Activated CD4-positive, alpha-beta memory T cell treated with anti-CD3 and anti-CD28 coated beads for 36 hours (primary cell): ENCODE results near the gene SEC16A. TPM values are rescaled to one million over a fixed set of nuclear protein-coding genes. Genes with fewer than 3 reads are reported as not detected.

Source experiments
- CTCF ChIA-PET: fragments of 350-600 bp; sonication (Branson Sonifier 250); formaldehyde crosslinking; loops from one replicate; lab custom pipeline; 2021; ENCODE audit warnings: antibody characterized with exemption, inconsistent platforms; lab: Charles Lee
- POLR2A ChIA-PET: fragments of 350-600 bp; sonication (Branson Sonifier 250); formaldehyde crosslinking; loops from one replicate; lab custom pipeline; 2021; ENCODE audit warnings: antibody characterized with exemption; lab: Charles Lee
- DNase-seq: peaks from one replicate; pipeline ENCODE4 v3.0.0-alpha.2; 2020
- H3K27ac Mint-ChIP-seq: one replicate; pipeline ENCODE4 v1.8.0; 2021; ENCODE audit warnings: mixed read lengths
- H3K27me3 Mint-ChIP-seq: one replicate; pipeline ENCODE4 v1.8.0; 2021; ENCODE audit warnings: mixed read lengths
- H3K36me3 Mint-ChIP-seq: one replicate; pipeline ENCODE4 v1.8.0; 2021; ENCODE audit warnings: mixed read lengths
- H3K4me1 Mint-ChIP-seq: one replicate; pipeline ENCODE4 v1.8.0; 2021; ENCODE audit warnings: low read depth, mixed read lengths
- H3K4me3 Mint-ChIP-seq: one replicate; pipeline ENCODE4 v1.8.0; 2021; ENCODE audit warnings: mild to moderate bottlenecking, mixed read lengths
- H3K9me3 Mint-ChIP-seq: one replicate; pipeline ENCODE4 v1.8.0; 2021; ENCODE audit warnings: mixed read lengths
- intact Hi-C: fragments of 100-400 bp; cut with micrococcal nuclease; formaldehyde crosslinking; loops from one replicate; pipeline ENCODE4 v1.15.1; 2023
- total RNA-seq, 2 experiments: library from RNA; stranded (reverse); gene quantifications; one replicate each; pipeline ENCODE4 v1.2.3, GENCODE V29; 2021

SEC16A gene
- total RNA-seq, 2 experiments from 2014 or later, result 54.1 to 57.0 TPM

DNA sequence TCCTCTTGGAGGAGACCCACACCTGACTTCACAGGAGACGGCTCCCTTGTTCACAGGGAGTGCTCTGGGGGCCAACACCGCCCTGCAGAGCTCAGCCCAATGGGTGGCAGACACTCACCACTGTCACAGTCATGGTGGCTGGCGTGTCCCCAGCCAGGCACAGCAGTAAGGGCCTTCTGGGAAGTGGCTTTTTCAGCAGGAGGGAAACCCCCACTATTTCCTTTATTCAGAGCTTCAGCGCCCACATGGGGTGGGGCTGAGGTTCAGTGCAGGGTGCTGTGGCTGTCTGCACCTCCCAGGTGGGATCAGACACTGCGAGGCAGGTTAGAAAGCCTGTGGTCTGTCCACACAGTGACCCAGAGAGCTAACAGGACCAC lies 79.3 kb downstream of the SEC16A start:
- Mint-ChIP-seq H3K36me3 (peaks cover 52% of the 10 kb centered on the region), H3K9me3 (no peaks in the 10 kb centered on the region), H3K27me3 (no peaks in the 10 kb centered on the region), H3K27ac (peak overlapping the region; percentile 96), H3K4me3 (peak overlapping the region; percentile 65), H3K4me1 (peaks cover 65% of the 10 kb centered on the region)
- peak; percentile 89 for DNase-seq
- POLR2A ChIA-PET, result interaction anchor here (0.7 to 1.5 kb wide), 5 partner anchors 8 to 129 kb away, joined by 3 to 5 read pairs (median 3); partner anchors contain the start of gene DNLZ
- intact Hi-C loops, result loop anchor here (1.0 to 5.0 kb wide), 4 partner anchors 34 to 135 kb away; partner anchors contain the start of genes DNLZ, INPP5E and SEC16A
- CTCF ChIA-PET, result interaction anchor here (0.8 to 1.5 kb wide), 3 partner anchors 16 to 325 kb away, joined by 3 to 8 read pairs (median 4); partner anchors contain the start of gene DNLZ

DNA sequence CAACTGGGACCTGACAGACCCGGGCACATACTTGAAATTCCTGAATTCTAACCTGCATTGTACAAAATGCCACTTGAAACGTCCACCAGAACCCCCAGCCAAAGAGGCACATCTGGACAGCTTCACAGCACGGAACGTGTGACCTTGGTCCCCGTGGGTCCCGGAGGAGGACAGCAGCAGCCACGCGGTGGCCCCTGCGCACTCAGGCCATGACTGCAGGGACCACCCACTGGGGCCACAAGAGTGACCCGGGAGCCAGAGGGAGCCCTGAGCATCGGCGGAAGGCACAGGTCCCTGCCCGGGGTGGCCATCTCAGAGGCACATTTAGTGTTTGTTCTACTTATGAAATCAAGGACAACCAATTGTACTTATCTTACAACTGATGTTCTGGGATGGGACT lies 80.8 kb downstream of the SEC16A start:
- Mint-ChIP-seq H3K36me3 (peaks cover 46% of the 10 kb centered on the region), H3K27ac (peak overlapping the region; percentile 96), H3K9me3 (no peaks in the 10 kb centered on the region), H3K4me1 (peaks cover 62% of the 10 kb centered on the region), H3K4me3 (no peak overlapping the region), H3K27me3 (no peaks in the 10 kb centered on the region)
- intact Hi-C loops, result loop anchor here (2.0 to 5.0 kb wide), 2 partner anchors 35 to 137 kb away; partner anchors contain the start of gene INPP5E
- POLR2A ChIA-PET, result interaction anchor here (1.8 kb wide), 1 partner anchor 39 kb away, joined by 5 read pairs; the partner anchor contains the start of gene DNLZ
- DNase-seq, result no peak
- CTCF ChIA-PET, result interaction anchor here (0.6 to 2.5 kb wide), 4 partner anchors 11 to 316 kb away, joined by 3 to 13 read pairs (median 4); partner anchors contain the start of gene DNLZ

GRCh38 chr9:136401173-136401922 lies 81.5 kb downstream of the SEC16A start:
- POLR2A ChIA-PET, result interaction anchor here (0.7 to 1.8 kb wide), 3 partner anchors 8 to 38 kb away, joined by 3 to 7 read pairs (median 5); partner anchors contain the start of genes DNLZ, ENTR1 and PMPCA
- peaks cover 44% of the 10 kb centered on the region for H3K36me3 Mint-ChIP-seq
- CTCF ChIA-PET, result interaction anchor here (0.6 to 2.5 kb wide), 12 partner anchors 8 to 317 kb away, joined by 3 to 19 read pairs (median 4); partner anchors contain the start of genes DNLZ, ENTR1 and PMPCA
- H3K27ac Mint-ChIP-seq, result peak overlapping the region; percentile 96
- peaks cover 59% of the 10 kb centered on the region for H3K4me1 Mint-ChIP-seq
- intact Hi-C loops, result loop anchor here (5.0 kb wide), 1 partner anchor 36 kb away; the partner anchor contains the start of gene INPP5E
- no peaks in the 10 kb centered on the region for H3K9me3 Mint-ChIP-seq
- no peaks in the 10 kb centered on the region for H3K27me3 Mint-ChIP-seq
- no peak overlapping the region for H3K4me3 Mint-ChIP-seq
- no peak for DNase-seq

- Mint-ChIP-seq H3K27me3 (no peaks in the 10 kb centered on the region), H3K4me1 (peaks cover 50% of the 10 kb centered on the region), H3K36me3 (peaks cover 40% of the 10 kb centered on the region), H3K27ac (peak within 1 kb of the TSS; percentile 76), H3K9me3 (no peaks in the 10 kb centered on the region), H3K4me3 (peak within 1 kb of the TSS; percentile 83)
- CTCF ChIA-PET, result interaction anchor here (0.7 to 2.5 kb wide), 11 partner anchors 8 to 140 kb away, joined by 3 to 19 read pairs (median 4); partner anchors contain the start of genes DNLZ, ENTR1 and PMPCA
- intact Hi-C loops, result loop anchor here (5.0 kb wide), 1 partner anchor 37 kb away; the partner anchor contains the start of gene INPP5E
- DNase-seq, result peak; percentile 91
- POLR2A ChIA-PET, result interaction anchor here (0.7 to 1.8 kb wide), 3 partner anchors 9 to 37 kb away, joined by 3 to 7 read pairs (median 5); partner anchors contain the start of genes DNLZ, ENTR1 and PMPCA
Measured at GRCh38 chr9:136400038-136400834, 82.6 kb downstream of the SEC16A start, which contains the start of gene SNAPC4. Gene SNAPC4, minus strand, starts transcription at chr9:136400170. Its CDS starts 1,742 bp downstream, at chr9:136398428.

- ChIA-PET POLR2A (interaction anchor here (1.0 kb wide), 1 partner anchor 12 kb away, joined by 3 read pairs; no protein-coding TSS in a partner anchor), CTCF (interaction anchor here (1.2 to 2.5 kb wide), 4 partner anchors 10 to 86 kb away, joined by 5 to 19 read pairs (median 10); partner anchors contain the start of genes DNLZ, ENTR1 and PMPCA)
- no peaks in the 10 kb centered on the region for H3K27me3 Mint-ChIP-seq
- H3K36me3 Mint-ChIP-seq, result peaks cover 40% of the 10 kb centered on the region
- peaks cover 42% of the 10 kb centered on the region for H3K4me1 Mint-ChIP-seq
- peak overlapping the region; percentile 83 for H3K4me3 Mint-ChIP-seq
- H3K9me3 Mint-ChIP-seq, result no peaks in the 10 kb centered on the region
- intact Hi-C loops, result loop anchor here (5.0 kb wide), 1 partner anchor 38 kb away; the partner anchor contains the start of gene INPP5E
- peak overlapping the region; percentile 76 for H3K27ac Mint-ChIP-seq
- peak; percentile 60 for DNase-seq
Measured at GRCh38 chr9:136399176-136400037, 83.4 kb downstream of the SEC16A start.

DNA sequence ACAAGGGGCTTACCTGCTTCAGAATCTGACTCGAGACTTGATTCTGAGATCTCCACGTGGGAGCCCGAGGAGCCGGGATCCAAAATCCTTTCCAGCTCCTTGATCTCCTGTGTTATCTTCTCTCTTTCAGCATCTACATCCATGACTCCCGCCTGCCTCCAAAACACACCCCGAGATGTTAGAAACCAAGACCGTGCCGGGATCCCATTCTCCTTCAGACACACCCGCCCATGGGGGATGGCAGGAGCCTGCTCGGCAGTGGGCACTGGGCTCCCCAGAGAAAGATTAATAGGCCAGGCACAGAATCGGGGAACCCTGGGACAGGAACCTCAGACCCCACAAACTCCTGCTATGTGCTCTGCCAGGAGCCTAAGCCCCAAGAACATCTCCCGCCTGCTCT lies 84.6 kb downstream of the SEC16A start:
- no peaks in the 10 kb centered on the region for H3K27me3 Mint-ChIP-seq
- POLR2A ChIA-PET, result interaction anchor here (1.0 kb wide), 1 partner anchor 11 kb away, joined by 3 read pairs; no protein-coding TSS in a partner anchor
- no peaks in the 10 kb centered on the region for H3K9me3 Mint-ChIP-seq
- CTCF ChIA-PET, result interaction anchor here (1.0 kb wide), 1 partner anchor 35 kb away, joined by 3 read pairs; the partner anchor contains the start of gene DNLZ
- intact Hi-C loops, result no loop called here
- peak overlapping the region; percentile 83 for H3K4me3 Mint-ChIP-seq
- H3K4me1 Mint-ChIP-seq, result peaks cover 30% of the 10 kb centered on the region
- no peak overlapping the region for H3K27ac Mint-ChIP-seq
- DNase-seq, result no peak
- H3K36me3 Mint-ChIP-seq, result peaks cover 41% of the 10 kb centered on the region

GRCh38 chr9:136397643-136398042 lies 85.2 kb downstream of the SEC16A start:
- no peaks in the 10 kb centered on the region for H3K9me3 Mint-ChIP-seq
- no peaks in the 10 kb centered on the region for H3K27me3 Mint-ChIP-seq
- intact Hi-C loops, result no loop called here
- H3K4me1 Mint-ChIP-seq, result peaks cover 29% of the 10 kb centered on the region
- ChIA-PET CTCF (interaction anchor here (1.0 kb wide), 1 partner anchor 34 kb away, joined by 3 read pairs; the partner anchor contains the start of gene DNLZ), POLR2A (no interaction called here)
- peaks cover 40% of the 10 kb centered on the region for H3K36me3 Mint-ChIP-seq
- no peak overlapping the region for H3K4me3 Mint-ChIP-seq
- no peak overlapping the region for H3K27ac Mint-ChIP-seq
- no peak for DNase-seq

- Mint-ChIP-seq H3K9me3 (no peaks in the 10 kb centered on the region), H3K4me1 (peaks cover 22% of the 10 kb centered on the region), H3K36me3 (peaks cover 35% of the 10 kb centered on the region), H3K27me3 (no peaks in the 10 kb centered on the region), H3K27ac (no peak overlapping the region), H3K4me3 (no peak overlapping the region)
- ChIA-PET CTCF (no interaction called here), POLR2A (no interaction called here)
- DNase-seq, result no peak
- intact Hi-C loops, result no loop called here
Measured at GRCh38 chr9:136396219-136396515, 86.7 kb downstream of the SEC16A start.

DNA sequence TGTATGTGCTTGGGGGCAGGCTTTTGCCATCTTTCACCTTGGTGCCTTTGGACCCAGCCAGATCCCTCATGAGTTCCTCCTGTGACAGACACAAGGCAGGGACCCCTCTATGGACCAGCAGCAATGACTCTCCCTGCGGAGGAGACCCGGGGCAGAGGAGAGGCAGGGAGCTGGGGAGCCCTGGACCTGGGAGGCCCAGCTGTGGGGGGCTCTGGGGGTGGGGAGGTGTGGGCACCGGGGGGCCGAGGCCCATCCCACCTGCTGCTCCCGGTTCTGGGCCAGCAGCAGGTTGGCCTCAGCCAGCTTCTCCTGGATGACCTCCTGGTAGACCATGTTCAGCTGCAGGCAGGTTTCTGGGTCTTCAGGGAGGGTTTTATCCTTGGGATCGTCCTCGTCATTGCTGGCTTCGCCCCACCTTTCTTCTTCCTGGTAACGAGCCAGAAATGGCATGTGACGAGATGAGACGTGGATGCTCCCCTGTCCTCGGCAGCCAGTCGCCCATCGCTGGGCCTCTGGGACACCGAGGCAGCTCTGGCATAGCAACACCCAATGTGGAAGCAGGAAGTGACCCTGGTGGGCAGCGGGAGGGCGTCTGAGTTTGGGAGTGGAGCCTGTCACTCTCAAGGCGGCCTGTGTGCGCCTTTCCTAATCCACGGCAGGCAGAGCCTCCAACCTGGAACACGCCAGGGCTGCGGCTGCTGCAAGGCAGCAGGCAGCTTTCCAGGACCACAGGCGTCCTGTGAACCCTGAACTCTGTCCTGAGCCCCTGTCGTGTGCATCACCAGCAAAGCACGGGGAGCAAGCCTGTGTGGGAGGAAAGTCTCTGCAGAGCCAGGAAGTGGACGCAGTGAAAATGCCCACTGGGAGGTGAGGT lies 87.3 kb downstream of the SEC16A start:
- no peak for DNase-seq
- H3K27me3 Mint-ChIP-seq, result no peaks in the 10 kb centered on the region
- no peak overlapping the region for H3K27ac Mint-ChIP-seq
- no peaks in the 10 kb centered on the region for H3K9me3 Mint-ChIP-seq
- ChIA-PET CTCF (interaction anchor here (0.9 kb wide), 1 partner anchor 33 kb away, joined by 3 read pairs; no protein-coding TSS in a partner anchor), POLR2A (no interaction called here)
- intact Hi-C loops, result no loop called here
- H3K4me3 Mint-ChIP-seq, result no peak overlapping the region
- H3K36me3 Mint-ChIP-seq, result peaks cover 35% of the 10 kb centered on the region
- H3K4me1 Mint-ChIP-seq, result peaks cover 19% of the 10 kb centered on the region

DNA sequence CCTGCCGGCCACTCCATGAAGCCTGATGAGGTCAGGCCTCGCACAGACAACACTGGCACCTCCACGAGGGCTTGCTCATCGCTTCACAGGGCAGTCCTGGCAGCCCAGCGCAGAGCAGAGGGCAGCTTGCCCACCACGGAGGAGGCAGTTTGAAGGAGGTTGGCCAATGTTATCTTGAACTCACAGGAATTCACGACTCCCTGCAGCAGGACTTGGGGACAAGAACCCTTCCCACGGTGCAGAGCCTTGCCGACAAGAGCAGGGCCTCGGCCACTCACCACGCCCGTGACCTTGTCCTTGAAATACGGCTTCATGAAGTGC lies 87.9 kb downstream of the SEC16A start:
- POLR2A ChIA-PET, result no interaction called here
- DNase-seq, result no peak
- H3K27me3 Mint-ChIP-seq, result no peaks in the 10 kb centered on the region
- no peaks in the 10 kb centered on the region for H3K9me3 Mint-ChIP-seq
- intact Hi-C loops, result no loop called here
- no peak overlapping the region for H3K4me3 Mint-ChIP-seq
- peaks cover 17% of the 10 kb centered on the region for H3K4me1 Mint-ChIP-seq
- H3K27ac Mint-ChIP-seq, result no peak overlapping the region
- H3K36me3 Mint-ChIP-seq, result peaks cover 35% of the 10 kb centered on the region
- CTCF ChIA-PET, result interaction anchor here (0.9 kb wide), 1 partner anchor 32 kb away, joined by 3 read pairs; no protein-coding TSS in a partner anchor
